HepG2 (cell line): Measurements from ENCODE around the gene UGT1A8. TPM values are rescaled to one million over a fixed set of nuclear protein-coding genes. Genes with fewer than 3 reads are reported as not detected.
A peak's percentile ranks its signal among the peaks of the same experiment; 100 is the strongest.

Experiments
- ATF7 ChIP-seq, 2 experiments: fragments of 450-650 bp in 1 of 2; sonication (generic) in 1 of 2; formaldehyde crosslinking in 1 of 2; IDR thresholded peaks; 2 replicates each; pipeline versions ENCODE4 v1.4.0 to v1.6.1; 2016 to 2020; ENCODE audit warnings: antibody characterized with exemption in 1 of 2, mild to moderate bottlenecking in 1 of 2, missing genetic modification reagents in 1 of 2
- CBX2 ChIP-seq, 2 experiments: fragments of 200-600 bp in 1 of 2; sonication (generic); formaldehyde crosslinking in 1 of 2; IDR thresholded peaks; 2 replicates each; pipeline versions ENCODE4 v1.7.0 to v1.8.1; 2018 to 2022; ENCODE audit warnings: low read depth in 2 of 2, low read length in 1 of 2, mild to moderate bottlenecking in 1 of 2, missing genetic modification reagents in 1 of 2
- HIVEP1 ChIP-seq: sonication (generic); formaldehyde crosslinking; IDR thresholded peaks from 2 replicates; pipeline ENCODE4 v1.4.0; 2020; ENCODE audit warnings: mild to moderate bottlenecking, missing genetic modification reagents
- HNF4A ChIP-seq: sonication (generic); formaldehyde crosslinking; IDR thresholded peaks from 2 replicates; pipeline ENCODE4 v1.4.0; 2020; ENCODE audit warnings: missing genetic modification reagents
- KDM1A ChIP-seq: IDR thresholded peaks from 2 replicates; pipeline ENCODE4 v1.6.1; 2016; ENCODE audit warnings: missing compliant biosample characterization
- NFRKB ChIP-seq: fragments of 450-650 bp; IDR thresholded peaks from 2 replicates; pipeline ENCODE4 v1.6.1; 2017
- SETDB1 ChIP-seq: sonication (generic); formaldehyde crosslinking; IDR thresholded peaks from 2 replicates; pipeline ENCODE4 v1.5.1; 2020; ENCODE audit warnings: missing genetic modification reagents, mild to moderate bottlenecking, borderline replicate concordance
- ZBTB46 ChIP-seq: sonication (generic); formaldehyde crosslinking; IDR thresholded peaks from 2 replicates; pipeline ENCODE4 v1.4.0; 2020; ENCODE audit warnings: mild to moderate bottlenecking, missing genetic modification reagents, borderline replicate concordance
- ZMYM2 ChIP-seq: sonication (generic); formaldehyde crosslinking; IDR thresholded peaks from 2 replicates; pipeline ENCODE4 v1.8.0; 2022; ENCODE audit warnings: mild to moderate bottlenecking, missing genetic modification reagents
- ZMYM3 ChIP-seq: sonication (generic); formaldehyde crosslinking; IDR thresholded peaks from 2 replicates; pipeline ENCODE4 v1.5.1; 2020; ENCODE audit warnings: mild to moderate bottlenecking, missing genetic modification reagents
- ZNF331 ChIP-seq: sonication (generic); formaldehyde crosslinking; IDR thresholded peaks from 2 replicates; pipeline ENCODE4 v1.4.0; 2020; ENCODE audit warnings: missing genetic modification reagents
- ZNF496 ChIP-seq: sonication (generic); formaldehyde crosslinking; IDR thresholded peaks from 2 replicates; pipeline ENCODE4 v1.8.1; 2023; ENCODE audit warnings: mild to moderate bottlenecking, moderate library complexity, missing genetic modification reagents; ENCODE audit not compliant: insufficient replicate concordance
- polyA plus RNA-seq, 8 experiments: library from polyadenylated mRNA; depleted of rRNA in 3 of 8; stranded (reverse) in 7 of 8; unstranded in 1 of 8; fragments of >200 nt; fragmentation: Illumina TruSeq in 4 of 8; extraction: Trizol in 4 of 8; gene quantifications; 2 replicates each; pipeline versions ENCODE4 v1.2.1 to v1.2.3, GENCODE V29; 2011 to 2016; ENCODE audit warnings: low read depth in 4 of 8, missing spikeins in 1 of 8, mixed read lengths in 1 of 8; ENCODE audit not compliant: insufficient read depth in 1 of 8
- total RNA-seq, 5 experiments: library from RNA; depleted of rRNA; stranded (reverse); fragments of >200 nt; fragmentation: Illumina TruSeq; extraction: Trizol; gene quantifications; 2 replicates each; pipeline ENCODE4 v1.2.3, GENCODE V29; 2016; ENCODE audit warnings: low read depth in 1 of 5
- TF ChIP-seq, protein P1 (sequence below): IDR thresholded peaks from 2 replicates; pipeline ENCODE4 v1.6.1; 2012; ENCODE audit warnings: low read depth, low read length, improper control_type of control experiment
- TF ChIP-seq, protein P2 (sequence below): sonication (generic); formaldehyde crosslinking; IDR thresholded peaks from 2 replicates; pipeline ENCODE4 v1.5.1; 2020; ENCODE audit warnings: mild to moderate bottlenecking, moderate library complexity, missing genetic modification reagents
- TF ChIP-seq, protein P3 (sequence below): sonication (generic); formaldehyde crosslinking; IDR thresholded peaks from 2 replicates; pipeline ENCODE4 v1.5.0; 2020; ENCODE audit warnings: missing genetic modification reagents
- TF ChIP-seq, protein P4 (sequence below): sonication (generic); formaldehyde crosslinking; IDR thresholded peaks from 2 replicates; pipeline ENCODE4 v1.8.0; 2022; ENCODE audit warnings: missing genetic modification reagents, mild to moderate bottlenecking, borderline replicate concordance

UGT1A8 gene
- total and polyA plus RNA-seq, 2 of the 13 experiments (the other 11 are each of a cell fraction or from before 2014, with no cell fraction given) = not detected

GRCh38 chr2:233817995-233818638, 200.7 kb downstream of the UGT1A8 start (continued):
- TF ChIP-seq ZNF331 (CRISPR knock-in tag) = no peak
- peak; percentile 70 for TF ChIP-seq ZMYM3 (CRISPR knock-in tag)
- TF ChIP-seq KDM1A (CRISPR knock-in tag) = 0 out of 2 replicates have a peak, but pooled peaks have one; percentile 39
- TF ChIP-seq SETDB1 (CRISPR knock-in tag) = no peak
- TF ChIP-seq, protein P1, sequence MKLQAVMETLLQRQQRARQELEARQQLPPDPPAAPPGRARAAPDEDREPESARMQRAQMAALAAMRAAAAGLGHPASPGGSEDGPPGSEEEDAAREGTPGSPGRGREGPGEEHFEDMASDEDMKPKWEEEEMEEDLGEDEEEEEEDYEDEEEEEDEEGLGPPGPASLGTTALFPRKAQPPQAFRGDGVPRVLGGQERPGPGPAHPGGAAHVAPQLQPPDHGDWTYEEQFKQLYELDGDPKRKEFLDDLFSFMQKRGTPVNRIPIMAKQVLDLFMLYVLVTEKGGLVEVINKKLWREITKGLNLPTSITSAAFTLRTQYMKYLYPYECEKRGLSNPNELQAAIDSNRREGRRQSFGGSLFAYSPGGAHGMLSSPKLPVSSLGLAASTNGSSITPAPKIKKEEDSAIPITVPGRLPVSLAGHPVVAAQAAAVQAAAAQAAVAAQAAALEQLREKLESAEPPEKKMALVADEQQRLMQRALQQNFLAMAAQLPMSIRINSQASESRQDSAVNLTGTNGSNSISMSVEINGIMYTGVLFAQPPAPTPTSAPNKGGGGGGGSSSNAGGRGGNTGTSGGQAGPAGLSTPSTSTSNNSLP = no peak
- TF ChIP-seq, protein P2, sequence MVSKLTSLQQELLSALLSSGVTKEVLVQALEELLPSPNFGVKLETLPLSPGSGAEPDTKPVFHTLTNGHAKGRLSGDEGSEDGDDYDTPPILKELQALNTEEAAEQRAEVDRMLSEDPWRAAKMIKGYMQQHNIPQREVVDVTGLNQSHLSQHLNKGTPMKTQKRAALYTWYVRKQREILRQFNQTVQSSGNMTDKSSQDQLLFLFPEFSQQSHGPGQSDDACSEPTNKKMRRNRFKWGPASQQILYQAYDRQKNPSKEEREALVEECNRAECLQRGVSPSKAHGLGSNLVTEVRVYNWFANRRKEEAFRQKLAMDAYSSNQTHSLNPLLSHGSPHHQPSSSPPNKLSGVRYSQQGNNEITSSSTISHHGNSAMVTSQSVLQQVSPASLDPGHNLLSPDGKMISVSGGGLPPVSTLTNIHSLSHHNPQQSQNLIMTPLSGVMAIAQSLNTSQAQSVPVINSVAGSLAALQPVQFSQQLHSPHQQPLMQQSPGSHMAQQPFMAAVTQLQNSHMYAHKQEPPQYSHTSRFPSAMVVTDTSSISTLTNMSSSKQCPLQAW (CRISPR knock-in tag) = no peak
- no peak for TF ChIP-seq ZNF496 (CRISPR knock-in tag)
- no peak for TF ChIP-seq CBX2 (IDR thresholded peaks at IDR 0.05; ENCODE audit: low read depth, low read length)
- TF ChIP-seq CBX2 (CRISPR knock-in tag; IDR thresholded peaks at IDR 0.05; ENCODE audit: low read depth) = no peak
- TF ChIP-seq, protein P3, sequence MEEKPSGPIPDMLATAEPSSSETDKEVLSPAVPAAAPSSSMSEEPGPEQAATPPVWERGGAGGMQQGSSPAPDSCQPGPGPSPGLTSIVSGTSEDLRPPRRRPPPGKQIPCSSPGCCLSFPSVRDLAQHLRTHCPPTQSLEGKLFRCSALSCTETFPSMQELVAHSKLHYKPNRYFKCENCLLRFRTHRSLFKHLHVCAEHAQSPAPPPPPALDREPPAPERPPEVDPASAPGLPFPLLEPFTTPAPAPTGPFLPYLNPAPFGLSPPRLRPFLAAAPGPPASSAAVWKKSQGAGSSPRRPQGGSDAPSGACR (CRISPR knock-in tag) = no peak
- TF ChIP-seq NFRKB = no peak
- TF ChIP-seq HNF4A (CRISPR knock-in tag) = peak; percentile 79
- TF ChIP-seq, protein P4, sequence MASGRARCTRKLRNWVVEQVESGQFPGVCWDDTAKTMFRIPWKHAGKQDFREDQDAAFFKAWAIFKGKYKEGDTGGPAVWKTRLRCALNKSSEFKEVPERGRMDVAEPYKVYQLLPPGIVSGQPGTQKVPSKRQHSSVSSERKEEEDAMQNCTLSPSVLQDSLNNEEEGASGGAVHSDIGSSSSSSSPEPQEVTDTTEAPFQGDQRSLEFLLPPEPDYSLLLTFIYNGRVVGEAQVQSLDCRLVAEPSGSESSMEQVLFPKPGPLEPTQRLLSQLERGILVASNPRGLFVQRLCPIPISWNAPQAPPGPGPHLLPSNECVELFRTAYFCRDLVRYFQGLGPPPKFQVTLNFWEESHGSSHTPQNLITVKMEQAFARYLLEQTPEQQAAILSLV (CRISPR knock-in tag) = 0 out of 2 replicates have a peak, but pooled peaks have one; percentile 34
- TF ChIP-seq ZMYM2 (CRISPR knock-in tag) = peak; percentile 66; the same call in 1 of the 2 replicates
- no peak for TF ChIP-seq ZBTB46
- TF ChIP-seq ATF7 (IDR thresholded peaks at IDR 0.05) = no peak
- TF ChIP-seq ATF7 (CRISPR knock-in tag; IDR thresholded peaks at IDR 0.05) = no peak
- TF ChIP-seq HIVEP1 (CRISPR knock-in tag) = peak; percentile 60; the same call in 1 of the 2 replicates
